GM19240 (cell line): ENCODE measurements around the gene NDOR1.
A peak's percentile ranks its signal among the peaks of the same experiment; 100 is the strongest.
"Not testable (repeated sequence)": the region's sequence is repeated elsewhere in the genome, so short reads cannot be mapped to it uniquely, and the experiment has no call there.

Experiments used
- DNase-seq: peaks from one replicate; pipeline ENCODE4 v3.0.0; 2011; ENCODE audit warnings: low spot score; ENCODE audit not compliant: insufficient read length

NDOR1 gene

GRCh38 chr9:137230705-137231371, 25.3 kb downstream of the NDOR1 start, which contains the start of gene SLC34A3:
TSS of gene SLC34A3 (plus strand) at chr9:137230901. CDS start at chr9:137231703, 802 bp downstream.
- DNase-seq = no peak

- DNase-seq = no peak
Observed at GRCh38 chr9:137231372-137232039, 26.0 kb downstream of the NDOR1 start.

- no peak for DNase-seq
Observed at GRCh38 chr9:137232101-137232500, 26.6 kb downstream of the NDOR1 start.

- DNase-seq = no peak
Observed at GRCh38 chr9:137232510-137232909, 27.0 kb downstream of the NDOR1 start.

- no peak for DNase-seq
Observed at GRCh38 chr9:137233143-137233980, 27.9 kb downstream of the NDOR1 start.

GRCh38 chr9:137234055-137234697, 28.7 kb downstream of the NDOR1 start:
- DNase-seq = no peak

GRCh38 chr9:137234758-137235423, 29.4 kb downstream of the NDOR1 start:
- DNase-seq = no peak

GRCh38 chr9:137235424-137236237, 30.1 kb downstream of the NDOR1 start:
- DNase-seq = no peak

- DNase-seq = peak; percentile 99
Observed at GRCh38 chr9:137236238-137236935, 30.9 kb downstream of the NDOR1 start.

- DNase-seq = no peak
Observed at GRCh38 chr9:137236936-137237421, 31.5 kb downstream of the NDOR1 start.

- no peak for DNase-seq
Observed at GRCh38 chr9:137237759-137238726, 32.5 kb downstream of the NDOR1 start.

- DNase-seq = not testable (repeated sequence)
Observed at GRCh38 chr9:137239541-137240200, 34.2 kb downstream of the NDOR1 start.

GRCh38 chr9:137240318-137240840, 34.9 kb downstream of the NDOR1 start:
- peak; percentile 64 for DNase-seq

GRCh38 chr9:137240841-137241489, 35.5 kb downstream of the NDOR1 start, which contains the start of gene TUBB4B:
TSS of gene TUBB4B (plus strand) at chr9:137241287. CDS start at chr9:137241361, 74 bp downstream.
- peak; percentile 99 for DNase-seq

- DNase-seq = no peak
Observed at GRCh38 chr9:137241490-137242268, 36.2 kb downstream of the NDOR1 start.
